Psoas muscle (tissue), 8 donors: ENCODE results near the gene WNT3. TPM values are rescaled to one million over a fixed set of nuclear protein-coding genes. Genes with fewer than 3 reads are reported as not detected.
"Not testable (repeated sequence)": the region's sequence is repeated elsewhere in the genome, so short reads cannot be mapped to it uniquely, and the experiment has no call there.

Experiments
- ATAC-seq, 4 donors: fragments of 200-7000 bp; cut with Tn5 transposase; one replicate each; pipeline ENCODE4 v1.9.1; 2020; ENCODE audit warnings: moderate library complexity in 3 of 4, mild to moderate bottlenecking in 2 of 4
- DNase-seq, 2 donors: peaks; one replicate each; pipeline ENCODE4 v3.0.0-alpha.2; 2020
- H3K27ac ChIP-seq: fragments of 200-600 bp; one replicate; pipeline ENCODE4 v1.8.0; 2022
- H3K27me3 ChIP-seq, 3 donors: fragments of 200-600 bp in 1 of 3; one replicate each; pipeline versions ENCODE4 v1.6.1 to v1.8.0; 2013 to 2022; ENCODE audit warnings: low read length in 2 of 3, mild to moderate bottlenecking in 2 of 3, moderate library complexity in 1 of 3; ENCODE audit not compliant: insufficient read depth in 3 of 3
- H3K36me3 ChIP-seq, 2 donors: fragments of 200-600 bp in 1 of 2; one replicate each; pipeline versions ENCODE4 v1.6.1 to v1.8.0; 2013 to 2022; ENCODE audit warnings: low read depth in 1 of 2, mild to moderate bottlenecking in 1 of 2, moderate library complexity in 1 of 2; ENCODE audit not compliant: insufficient read depth in 1 of 2
- H3K4me1 ChIP-seq: fragments of 200-600 bp; one replicate; pipeline ENCODE4 v1.8.0; 2022
- H3K4me3 ChIP-seq: fragments of 200-600 bp; one replicate; pipeline ENCODE4 v1.8.0; 2022; ENCODE audit warnings: mild to moderate bottlenecking
- H3K9me3 ChIP-seq: fragments of 200-600 bp; one replicate; pipeline ENCODE4 v1.8.0; 2022
- CTCF ChIP-seq: fragments of 200-600 bp; IDR thresholded peaks from one replicate; pipeline ENCODE4 v1.8.0; 2022; ENCODE audit warnings: antibody characterized with exemption
- WGBS, 3 donors: extraction: QIAGEN DNeasy Blood & Tissue Kit; methylation state at CpG; one replicate each; pipeline versions ENCODE4 v1.1.6 to v1.1.7; 2013; 5-methylcytosine and 5-hydroxymethylcytosine counted together
- intact Hi-C, 2 donors: fragments of 100-400 bp; cut with DNase I; formaldehyde crosslinking; loops; one replicate each; pipeline versions ENCODE4 v1.11.0 to v1.14.2; 2022
- polyA plus RNA-seq, 3 donors: library from polyadenylated mRNA; stranded (reverse); fragments of 200-250 nt; gene quantifications; one replicate each; pipeline ENCODE4 v1.2.3, GENCODE V29; 2013
- total RNA-seq, 4 donors: library from RNA; stranded (reverse); fragmentation: NEBNext Ultra II Directional in 2 of 4; extraction: Animal tissue kit (Norgen Biotek cat#: 25700) in 2 of 4; gene quantifications; one replicate each; pipeline versions ENCODE4 v1.2.1 to v1.2.4, GENCODE V29; 2021 to 2023
- donor health status: healthy with polysubstance abuse.
- donor health status: DM: no; HTN: no; CAD: no; lungs with moderate emphysema.
- donor health status: Bipolar disorder and iron deficiency.
- donor health status: healthy.
- donor health status: DM: yes; HTN: yes; CAD: no.
- donor health status: DM: no; HTN: no; CAD: no.
- donor health status: DM: no; HTN: no; CAD: no.
- donor health status: DM: yes; HTN: yes; CAD: no.

Gene WNT3
- total and polyA plus RNA-seq, 7 donors = 0.06 to 0.36 (median 0.10) TPM; not detected in 2

GRCh38 chr17:46841561-46842379 lies 23.3 kb upstream of the WNT3 start:
- no peak overlapping the region for H3K27ac ChIP-seq
- peak; percentile 65 for TF ChIP-seq CTCF
- H3K27me3 ChIP-seq = peaks cover 0 to 52% (median 8%) of the 10 kb centered on the region in 3 donors
- 13 to 18% (median 15%) methylated on average over 37 to 43 of the region's 43 CpGs for WGBS, 3 donors
- peak in 3 of 4 donors; percentile 49 to 68 (median 51) for ATAC-seq
- DNase-seq = no peak
- H3K4me1 ChIP-seq = no peaks in the 10 kb centered on the region
- no peak overlapping the region for H3K4me3 ChIP-seq
- H3K9me3 ChIP-seq = no peaks in the 10 kb centered on the region
- H3K36me3 ChIP-seq = no peaks in the 10 kb centered on the region
- intact Hi-C loops = loop anchor here in 1 of 2 donors (2.0 to 10.0 kb wide), 2 partner anchors 99 to 153 kb away; no protein-coding TSS in a partner anchor

DNA sequence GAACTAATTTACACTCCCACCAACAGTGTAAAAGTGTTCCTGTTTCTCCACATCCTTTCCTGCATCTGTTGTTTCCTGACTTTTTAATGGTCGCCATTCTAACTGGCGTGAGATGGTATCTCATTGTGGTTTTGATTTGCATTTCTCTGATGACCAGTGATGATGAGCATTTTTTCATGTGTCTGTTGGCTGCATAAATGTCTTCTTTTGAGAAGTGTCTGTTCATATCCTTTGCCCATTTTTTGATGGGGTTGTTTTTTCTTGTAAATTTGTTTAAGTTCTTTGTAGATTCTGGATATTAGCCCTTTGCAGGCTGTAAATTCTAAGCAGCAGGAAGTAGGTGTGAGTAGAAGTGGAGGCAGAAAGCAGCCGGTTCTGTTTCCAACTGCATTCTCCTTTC lies 22.1 kb upstream of the WNT3 start:
- H3K4me3 ChIP-seq, H3K4me1 ChIP-seq, H3K27ac ChIP-seq, H3K9me3 ChIP-seq, DNase-seq, ATAC-seq, H3K36me3 ChIP-seq: not testable (repeated sequence)
- intact Hi-C loops = loop anchor here in 1 of 2 donors (10.0 kb wide), 1 partner anchor 154 kb away; no protein-coding TSS in a partner anchor
- WGBS, 3 donors = 52 to 55% (median 54%) methylated on average over 3 of the region's 3 CpGs
- peaks cover 0 to 42% (median 8%) of the 10 kb centered on the region in 3 donors for H3K27me3 ChIP-seq

- no peaks in the 10 kb centered on the region for H3K4me1 ChIP-seq
- WGBS, 3 donors = 82 to 86% (median 83%) methylated on average over 5 of the region's 5 CpGs
- ATAC-seq = no peak
- H3K9me3 ChIP-seq = no peaks in the 10 kb centered on the region
- no peak overlapping the region for H3K27ac ChIP-seq
- H3K4me3 ChIP-seq = no peak overlapping the region
- peaks cover 0 to 31% (median 8%) of the 10 kb centered on the region in 3 donors for H3K27me3 ChIP-seq
- intact Hi-C loops = no loop called here
- DNase-seq = no peak
- no peak for TF ChIP-seq CTCF
- no peaks in the 10 kb centered on the region for H3K36me3 ChIP-seq
Observed at GRCh38 chr17:46839211-46839610, 20.7 kb upstream of the WNT3 start.

GRCh38 chr17:46837521-46837920 lies 19.0 kb upstream of the WNT3 start:
- H3K4me3 ChIP-seq = no peak overlapping the region
- 67 to 76% (median 73%) methylated on average over 4 of the region's 4 CpGs for WGBS, 3 donors
- H3K27ac ChIP-seq = no peak overlapping the region
- no peaks in the 10 kb centered on the region for H3K9me3 ChIP-seq
- no peak for TF ChIP-seq CTCF
- peaks cover 0 to 19% (median 5%) of the 10 kb centered on the region in 3 donors for H3K27me3 ChIP-seq
- H3K36me3 ChIP-seq = no peaks in the 10 kb centered on the region
- no peaks in the 10 kb centered on the region for H3K4me1 ChIP-seq
- intact Hi-C loops = no loop called here
- no peak for DNase-seq
- no peak for ATAC-seq

DNA sequence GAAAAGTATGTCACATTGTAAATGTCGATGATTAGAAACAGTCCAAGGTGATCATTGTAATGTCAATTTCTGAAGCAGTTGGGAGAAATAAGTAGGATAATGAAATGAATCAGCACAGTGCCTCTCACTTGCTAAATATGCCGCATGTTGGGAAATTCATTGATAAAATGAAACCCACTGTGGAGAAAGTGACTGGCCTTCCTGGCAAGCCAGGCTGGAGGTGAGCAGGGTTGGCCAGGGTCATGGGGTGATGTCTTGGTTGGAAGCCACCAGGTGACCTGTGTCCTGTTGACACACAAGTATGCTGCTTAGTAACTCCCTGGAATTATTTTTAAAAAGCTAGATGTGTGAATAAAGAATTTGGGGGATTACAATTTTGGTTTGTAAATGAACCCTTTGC lies 18.0 kb upstream of the WNT3 start:
- 87 to 92% (median 89%) methylated on average over 2 of the region's 2 CpGs for WGBS, 3 donors
- no peaks in the 10 kb centered on the region for H3K4me1 ChIP-seq
- no peak overlapping the region for H3K4me3 ChIP-seq
- intact Hi-C loops = no loop called here
- no peaks in the 10 kb centered on the region for H3K9me3 ChIP-seq
- DNase-seq = peak in 1 of 2 donors; percentile 29
- H3K27me3 ChIP-seq = peaks cover 0 to 9% (median 1%) of the 10 kb centered on the region in 3 donors
- no peak for ATAC-seq
- TF ChIP-seq CTCF = no peak
- no peaks in the 10 kb centered on the region for H3K36me3 ChIP-seq
- no peak overlapping the region for H3K27ac ChIP-seq
